Duodenal mucosa (tissue), 2 donors: ENCODE measurements around the gene TNFAIP6.
A peak's percentile ranks its signal among the peaks of the same experiment; 100 is the strongest.
"Not testable (repeated sequence)": the region's sequence is repeated elsewhere in the genome, so short reads cannot be mapped to it uniquely, and the experiment has no call there.

Experiments
- H3K27ac ChIP-seq: one replicate; pipeline ENCODE4 v1.7.0; 2013; ENCODE audit warnings: low read depth, low read length
- H3K27me3 ChIP-seq, 2 donors: one replicate each; pipeline ENCODE4 v1.7.0; 2013; ENCODE audit warnings: low read length in 2 of 2, control low read depth in 1 of 2; ENCODE audit not compliant: insufficient read depth in 2 of 2, control insufficient read depth in 1 of 2
- H3K36me3 ChIP-seq, 2 donors: one replicate each; pipeline ENCODE4 v1.7.0; 2013; ENCODE audit warnings: low read length in 2 of 2, control low read depth in 1 of 2; ENCODE audit not compliant: insufficient read depth in 2 of 2, control insufficient read depth in 1 of 2
- H3K4me1 ChIP-seq, 2 donors: one replicate each; pipeline ENCODE4 v1.7.0; 2013; ENCODE audit warnings: low read length in 2 of 2, control low read depth in 1 of 2; ENCODE audit not compliant: insufficient read depth in 2 of 2, control insufficient read depth in 1 of 2
- H3K4me3 ChIP-seq, 2 donors: one replicate each; pipeline ENCODE4 v1.7.0; 2013; ENCODE audit warnings: low read length in 2 of 2, low read depth in 1 of 2
- H3K9ac ChIP-seq, 2 donors: one replicate each; pipeline ENCODE4 v1.7.0; 2013; ENCODE audit warnings: low read length in 2 of 2, low read depth in 1 of 2
- H3K9me3 ChIP-seq, 2 donors: one replicate each; pipeline ENCODE4 v1.7.0; 2013; ENCODE audit warnings: low read length in 2 of 2, control low read depth in 1 of 2; ENCODE audit not compliant: control insufficient read depth in 1 of 2

The TNFAIP6 gene

DNA sequence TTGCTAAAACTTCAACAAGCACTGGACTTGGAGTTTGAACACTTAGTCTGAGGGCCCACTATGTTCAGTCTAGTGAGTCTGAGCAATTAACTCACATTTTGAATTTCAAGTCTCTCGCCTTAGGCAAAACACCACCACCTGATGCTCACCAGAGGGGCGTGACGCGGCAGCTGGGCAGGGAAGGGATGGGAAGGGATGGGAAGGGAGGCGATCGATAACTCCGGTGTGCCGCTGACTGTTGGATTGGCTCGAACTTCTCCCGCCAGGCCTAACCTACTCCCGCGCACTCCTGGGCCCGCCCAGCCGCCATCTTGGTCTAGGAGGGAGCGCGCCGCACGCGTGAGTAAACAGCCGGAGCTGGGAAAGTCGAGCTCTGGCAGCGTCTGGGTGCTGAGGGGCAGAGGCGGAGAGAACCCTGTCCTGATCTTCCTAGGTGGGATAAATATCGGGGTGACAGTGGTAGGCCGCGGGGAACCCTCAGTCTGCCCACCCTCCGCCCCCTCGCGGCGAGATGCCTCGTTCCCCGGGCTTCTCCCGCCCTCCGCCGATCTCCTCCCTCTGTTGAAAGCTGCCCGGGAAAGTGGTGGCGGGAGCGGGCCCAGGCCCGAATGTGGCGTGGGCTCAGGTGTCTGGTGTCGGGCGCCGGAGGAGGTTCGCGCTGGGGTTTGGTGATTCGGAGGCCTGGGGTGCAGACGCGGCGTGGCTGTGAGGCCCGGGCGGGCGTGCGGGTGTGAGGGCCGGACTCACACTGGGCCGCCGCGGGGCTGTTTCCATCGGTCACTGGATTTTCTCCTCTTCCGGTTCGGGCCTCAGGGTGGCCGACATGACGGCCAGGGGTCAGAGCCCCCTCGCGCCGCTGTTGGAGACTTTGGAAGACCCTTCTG lies 52.5 kb downstream of the TNFAIP6 start, which contains the start of gene RIF1:
Gene RIF1 (plus strand): TSS at position 302 of the 884 bp plus-strand sequence. CDS start 522 bp downstream, at position 824.
- peak within 1 kb of the TSS; percentile 94 to 99 for H3K4me3 ChIP-seq
- no peaks in the 10 kb centered on the region for H3K9me3 ChIP-seq
- peaks cover 0 to 10% of the 10 kb centered on the region in 2 donors for H3K4me1 ChIP-seq
- peak within 1 kb of the TSS; percentile 86 to 91 for H3K9ac ChIP-seq
- H3K27ac ChIP-seq = peak within 1 kb of the TSS; percentile 87
- H3K27me3 ChIP-seq = no peaks in the 10 kb centered on the region
- peaks cover 5 to 21% of the 10 kb centered on the region in 2 donors for H3K36me3 ChIP-seq

DNA sequence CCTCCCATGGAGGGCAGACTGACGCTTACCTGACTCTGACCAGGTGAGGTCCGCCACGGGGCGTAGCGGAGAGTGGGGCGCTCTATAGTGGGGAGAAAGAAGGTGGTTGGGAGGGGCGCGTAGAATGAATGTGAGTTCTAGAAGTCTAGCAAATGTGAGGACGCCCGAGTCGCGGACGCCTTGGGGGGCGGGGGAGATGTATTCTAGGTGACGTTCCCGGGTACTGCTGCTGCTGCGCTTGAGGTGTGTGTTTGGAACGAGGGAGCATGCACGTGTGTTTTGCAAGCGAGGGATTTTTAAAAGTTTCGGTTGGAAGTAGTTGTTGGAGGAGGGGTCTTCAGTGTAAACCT lies 53.1 kb downstream of the TNFAIP6 start:
- H3K9me3 ChIP-seq = no peaks in the 10 kb centered on the region
- H3K27ac ChIP-seq = peak overlapping the region; percentile 87
- peaks cover 0 to 10% of the 10 kb centered on the region in 2 donors for H3K4me1 ChIP-seq
- H3K27me3 ChIP-seq = no peaks in the 10 kb centered on the region
- H3K36me3 ChIP-seq = peaks cover 5 to 22% of the 10 kb centered on the region in 2 donors
- H3K9ac ChIP-seq = peak overlapping the region; percentile 86 to 91
- H3K4me3 ChIP-seq = peak overlapping the region; percentile 94 to 99

DNA sequence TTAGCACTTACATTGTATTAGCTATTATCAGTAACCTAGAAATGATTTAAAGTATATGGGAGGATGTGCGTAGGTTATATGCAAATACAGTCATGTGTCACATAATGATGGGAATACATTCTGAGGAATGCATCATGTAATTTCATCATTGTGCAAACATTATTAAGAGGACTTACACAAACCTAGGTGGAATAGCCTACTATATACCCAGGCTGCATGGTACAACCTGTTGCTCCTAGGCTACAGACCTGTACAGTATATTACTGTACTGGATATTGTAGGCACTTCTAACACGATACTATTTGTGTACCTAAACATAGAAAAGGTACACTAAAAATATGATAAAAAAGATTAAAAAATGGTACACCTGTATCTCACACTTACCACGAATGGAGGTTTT lies 60.3 kb downstream of the TNFAIP6 start:
- H3K4me3 ChIP-seq = no peak overlapping the region
- H3K9me3 ChIP-seq = no peaks in the 10 kb centered on the region
- no peaks in the 10 kb centered on the region for H3K27me3 ChIP-seq
- peaks cover 34 to 67% of the 10 kb centered on the region in 2 donors for H3K36me3 ChIP-seq
- no peak overlapping the region for H3K9ac ChIP-seq
- no peaks in the 10 kb centered on the region for H3K4me1 ChIP-seq
- H3K27ac ChIP-seq = no peak overlapping the region

DNA sequence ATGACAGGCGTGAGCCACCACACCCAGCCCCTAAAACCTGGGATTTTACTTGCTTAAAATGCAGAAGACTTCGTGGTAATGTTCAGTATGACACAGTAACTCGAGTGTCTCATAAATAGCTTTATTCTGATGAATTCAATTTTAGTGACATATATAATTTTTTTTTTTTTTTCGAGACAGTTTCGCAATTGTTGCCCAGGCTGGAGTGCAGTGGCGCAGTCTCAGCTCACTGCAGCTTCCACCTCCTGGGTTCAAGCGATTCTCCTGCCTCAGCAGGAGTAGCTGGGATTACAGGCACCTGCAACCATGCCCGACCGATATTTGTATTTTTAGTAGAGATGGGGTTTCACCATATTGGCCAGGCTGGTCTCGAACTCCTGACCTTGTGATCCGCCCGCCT lies 64.3 kb downstream of the TNFAIP6 start:
- not testable (repeated sequence) for H3K27ac ChIP-seq, H3K4me1 ChIP-seq, H3K9ac ChIP-seq, H3K27me3 ChIP-seq, H3K4me3 ChIP-seq, H3K9me3 ChIP-seq
- peaks cover 22 to 57% of the 10 kb centered on the region in 2 donors for H3K36me3 ChIP-seq

DNA sequence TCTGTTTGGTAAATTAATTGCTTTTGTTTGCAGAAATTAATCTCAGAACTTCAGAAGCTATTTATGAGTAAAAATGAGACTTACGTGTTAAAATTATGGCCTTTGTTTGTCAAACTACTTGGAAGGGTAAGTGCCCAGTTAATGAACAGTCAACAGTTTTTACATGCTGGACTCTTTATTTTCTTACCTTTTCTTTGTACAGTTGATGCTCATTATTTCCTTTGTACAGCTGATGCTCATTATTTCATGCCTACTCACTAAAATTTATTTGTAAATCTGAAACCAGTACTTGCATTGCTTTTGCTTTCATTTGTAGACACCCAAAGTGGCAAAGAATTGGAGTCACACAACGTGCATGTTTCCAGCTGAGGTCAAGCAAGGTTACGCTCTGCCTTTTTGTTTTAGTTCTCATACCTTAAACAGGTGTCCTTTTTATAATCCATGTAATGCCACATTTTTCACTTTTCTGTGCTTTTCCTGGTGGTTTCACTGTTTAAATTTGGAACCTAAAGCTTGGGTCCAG lies 65.6 kb downstream of the TNFAIP6 start:
- no peaks in the 10 kb centered on the region for H3K27me3 ChIP-seq
- no peak overlapping the region for H3K27ac ChIP-seq
- no peak overlapping the region for H3K9ac ChIP-seq
- peaks cover 22 to 44% of the 10 kb centered on the region in 2 donors for H3K36me3 ChIP-seq
- H3K9me3 ChIP-seq = no peaks in the 10 kb centered on the region
- no peak overlapping the region for H3K4me3 ChIP-seq
- no peaks in the 10 kb centered on the region for H3K4me1 ChIP-seq

DNA sequence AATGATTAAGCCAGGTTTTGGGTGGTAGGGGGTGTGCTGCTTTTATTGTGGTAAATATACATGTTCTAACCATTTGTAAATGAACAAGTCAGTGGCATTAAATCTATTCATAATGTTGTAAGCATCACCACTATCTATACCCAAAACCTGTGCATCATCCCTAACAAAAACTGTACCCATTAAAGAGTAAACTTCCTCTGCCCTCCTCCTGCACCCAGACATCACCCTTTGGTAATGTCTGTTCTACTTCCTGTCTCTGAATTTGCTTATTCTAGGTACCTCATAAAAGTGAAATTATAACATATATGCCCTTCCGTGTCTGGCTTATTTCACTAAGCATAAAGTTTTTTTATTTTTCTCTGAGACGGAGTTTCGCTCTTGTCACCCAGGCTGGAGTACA lies 66.4 kb downstream of the TNFAIP6 start:
- Histone ChIP-seq H3K27ac (no peak overlapping the region), H3K9me3 (no peaks in the 10 kb centered on the region), H3K27me3 (no peaks in the 10 kb centered on the region), H3K4me1 (no peaks in the 10 kb centered on the region), H3K4me3 (no peak overlapping the region), H3K36me3 (peaks cover 23 to 41% of the 10 kb centered on the region in 2 donors), H3K9ac (no peak overlapping the region)
